ENCODE measurements around the gene RSL24D1. TPM values are rescaled to one million over a fixed set of nuclear protein-coding genes. Genes with fewer than 3 reads are reported as not detected.

RSL24D1 gene
- total and polyA plus RNA-seq, 2 of the 4 experiments (the other 2 are of a cell fraction) = 36.5 to 36.7 TPM

- H4K8ac ChIP-seq (ENCODE audit: low read depth in 2 of 2, low read length in 2 of 2) = no peak overlapping the region
- H2AK5ac ChIP-seq (ENCODE audit: low read depth, low read length) = no peak overlapping the region
- no peak overlapping the region for H4K5ac ChIP-seq (ENCODE audit: low read depth, low read length)
- H4K20me1 ChIP-seq (ENCODE audit: insufficient read depth, low read length) = no peaks in the 10 kb centered on the region
- H3K27ac ChIP-seq (ENCODE audit: insufficient read depth, low read length) = no peak overlapping the region
- BruUV-seq (replicated peaks) = no TSS peak
- POLR2A ChIA-PET (ENCODE audit: unreplicated experiment) = no interaction called here
- H2AK9ac ChIP-seq (replicated peaks; ENCODE audit: low read depth, low read length, poor library complexity) = no peak overlapping the region
- peak overlapping the region; percentile 21; the same call in 1 of the 2 replicates for H2BK20ac ChIP-seq (ENCODE audit: low read depth, low read length)
- no peaks in the 10 kb centered on the region for H3K27me3 ChIP-seq (ENCODE audit: control insufficient read depth, insufficient read depth, low read length)
- no peak overlapping the region; the same call in 1 of the 2 replicates for H3K4ac ChIP-seq (ENCODE audit: low read depth, low read length)
- in situ Hi-C loops (cut with MboI; ENCODE audit: low sequenced_read_pairs) (loop anchor here (5.0 to 10.0 kb wide), 2 partner anchors 214 to 427 kb away; no protein-coding TSS in a partner anchor), dilution Hi-C loops (cut with HindIII; ENCODE audit: low sequenced_read_pairs, unreplicated experiment) (no loop called here), intact Hi-C loops (cut with micrococcal nuclease) (loop anchor here (5.0 kb wide), 1 partner anchor 424 kb away; no protein-coding TSS in a partner anchor)
- no peak overlapping the region for H3K23ac ChIP-seq (ENCODE audit: low read depth, low read length)
- 0 out of 2 replicates have a peak overlapping the region, but pooled peaks have one; percentile 11 for H3K18ac ChIP-seq (ENCODE audit: low read depth, low read length)
- H2AFZ ChIP-seq (replicated peaks; ENCODE audit: low read length, poor library complexity) = no peak overlapping the region
- H4K91ac ChIP-seq (ENCODE audit: insufficient read depth, low read depth, low read length) = no peak overlapping the region
- CTCF ChIA-PET = interaction anchor here (0.8 to 1.3 kb wide), 3 partner anchors 73 to 221 kb away, joined by 4 to 5 read pairs (median 4); no protein-coding TSS in a partner anchor
- H3K9me1 ChIP-seq (ENCODE audit: insufficient read depth, low read length) = peaks cover 7% of the 10 kb centered on the region
- H3K9me3 ChIP-seq (ENCODE audit: control insufficient read depth, insufficient read depth, low read length) = no peaks in the 10 kb centered on the region
- H3K4me1 ChIP-seq (ENCODE audit: control insufficient read depth, insufficient read depth, low read length) = peaks cover 11% of the 10 kb centered on the region
- 0 out of 2 replicates have a peak, but pooled peaks cover 1% of the 10 kb centered on the region for H3K36me3 ChIP-seq (ENCODE audit: control insufficient read depth, insufficient read depth, low read length)
- no peak overlapping the region for H3K9ac ChIP-seq (ENCODE audit: low read depth, low read length)
- 0 out of 4 replicates have a peak, but pooled peaks cover 0 to 4% of the 10 kb centered on the region in 2 experiments for H3K79me1 ChIP-seq (ENCODE audit: low read depth in 1 of 2, low read length in 2 of 2)
- H3K4me2 ChIP-seq (ENCODE audit: low read depth, low read length) = no peak overlapping the region
- H3K4me3 ChIP-seq (ENCODE audit: insufficient read depth, low read depth, low read length) = no peak overlapping the region
- peak overlapping the region; percentile 5; the same call in 1 of the 2 replicates for H2BK120ac ChIP-seq (ENCODE audit: low read depth, low read length)
- no CpG with 5 or more reads among the region's 2 CpGs for WGBS, 2 experiments (ENCODE audit: extremely low coverage in 2 of 2, insufficient read length in 1 of 2)
- H3K56ac ChIP-seq (ENCODE audit: extremely low read depth, insufficient read depth, low read length) = no peak overlapping the region
- no peak overlapping the region for H2BK5ac ChIP-seq (ENCODE audit: low read depth, low read length, poor library complexity, severe bottlenecking)
- TF ChIP-seq SMC3 (IDR thresholded peaks at IDR 0.05; ENCODE audit: low read depth, low read length) = no peak
- no peak for TF ChIP-seq RFX5 (IDR thresholded peaks at IDR 0.05; ENCODE audit: low read depth, low read length)
- no peak for TF ChIP-seq RAD21 (IDR thresholded peaks at IDR 0.05; ENCODE audit: low read length)
- no peak for TF ChIP-seq CHD1 (IDR thresholded peaks at IDR 0.05; ENCODE audit: low read depth, low read length)
- TF ChIP-seq CEBPB (IDR thresholded peaks at IDR 0.05; ENCODE audit: low read depth, low read length) = no peak
- TF ChIP-seq MXI1 (IDR thresholded peaks at IDR 0.05; ENCODE audit: borderline replicate concordance, low read depth, low read length) = no peak
- no peak for TF ChIP-seq MAFK (IDR thresholded peaks at IDR 0.05; ENCODE audit: low read depth, low read length)
- no peak for TF ChIP-seq POLR2A (IDR thresholded peaks at IDR 0.05; ENCODE audit: low read depth, low read length)
- TF ChIP-seq NFE2L2 (IDR thresholded peaks at IDR 0.05; ENCODE audit: low read depth, low read length) = no peak
- H2BK15ac ChIP-seq (ENCODE audit: low read depth, low read length) = no peak overlapping the region
- ATAC-seq (ENCODE audit: low read depth) (no peak), DNase-seq (no peak)
- no peak overlapping the region for H3K14ac ChIP-seq (replicated peaks; ENCODE audit: low read depth, low read length)
These were observed 21.3 kb upstream of the RSL24D1 start for GRCh38 chr15:55218056-55218455.

Data from IMR-90 (cell line).